HL-60 (cell line): ENCODE results near the gene PRKCE.

Source experiments
- CTCF ChIP-seq: IDR thresholded peaks from one replicate; pipeline ENCODE4 v1.5.1; 2011; ENCODE audit warnings: low read length, control low read depth, inconsistent platforms; ENCODE audit not compliant: insufficient read depth
- POLR2AphosphoS5 ChIP-seq: IDR thresholded peaks from 2 replicates; pipeline ENCODE4 v1.6.1; 2012; ENCODE audit warnings: low read depth
- REST ChIP-seq: IDR thresholded peaks from 2 replicates; pipeline ENCODE4 v1.6.1; 2012; ENCODE audit warnings: low read depth; ENCODE audit not compliant: insufficient replicate concordance

GRCh38 chr2:45837812-45838341, 186.4 kb downstream of the PRKCE start:
- TF ChIP-seq CTCF: no peak
- TF ChIP-seq POLR2AphosphoS5: no peak
- no peak for TF ChIP-seq REST
